Liver (tissue), 3 donors: ENCODE results near the gene PEAR1.

Source experiments
- ATF3 ChIP-seq: IDR thresholded peaks from 2 replicates; pipeline ENCODE4 v1.6.1; 2016; ENCODE audit warnings: antibody characterized with exemption
- CTCF ChIP-seq: fragments of 150-350 bp; IDR thresholded peaks from 2 replicates; pipeline ENCODE4 v1.5.1; 2017; ENCODE audit warnings: improper control_type of control experiment, low read depth, low read length; ENCODE audit not compliant: missing input control
- EGR1 ChIP-seq, 2 donors: IDR thresholded peaks; 2 replicates each; pipeline ENCODE4 v1.6.1; 2016 to 2018; ENCODE audit warnings: antibody characterized with exemption in 2 of 2, low read depth in 2 of 2
- GABPA ChIP-seq, 2 donors: IDR thresholded peaks in 1 of 2; conservative IDR thresholded peaks in 1 of 2; 2 replicates each; pipeline ENCODE4 v1.6.1; 2016; ENCODE audit warnings: antibody characterized with exemption in 2 of 2, mild to moderate bottlenecking in 1 of 2, moderate library complexity in 1 of 2
- JUND ChIP-seq, 2 donors: IDR thresholded peaks; 2 replicates each; pipeline ENCODE4 v1.6.1; 2016; ENCODE audit warnings: antibody characterized with exemption in 2 of 2
- MAX ChIP-seq: IDR thresholded peaks from 2 replicates; pipeline ENCODE4 v1.6.1; 2016; ENCODE audit warnings: antibody characterized with exemption
- RAD21 ChIP-seq, 2 donors: IDR thresholded peaks; 2 replicates each; pipeline ENCODE4 v1.6.1; 2016; ENCODE audit warnings: antibody characterized with exemption in 2 of 2, mild to moderate bottlenecking in 2 of 2
- REST ChIP-seq: IDR thresholded peaks from 2 replicates; pipeline ENCODE4 v1.6.1; 2016; ENCODE audit warnings: antibody characterized with exemption, mild to moderate bottlenecking
- RXRA ChIP-seq, 2 donors: IDR thresholded peaks; 2 replicates each; pipeline ENCODE4 v1.6.1; 2017 to 2018; ENCODE audit warnings: antibody characterized with exemption in 2 of 2, mild to moderate bottlenecking in 1 of 2
- SP1 ChIP-seq: IDR thresholded peaks from 2 replicates; pipeline ENCODE4 v1.6.1; 2018; ENCODE audit warnings: antibody characterized with exemption, mild to moderate bottlenecking
- TAF1 ChIP-seq: conservative IDR thresholded peaks from 2 replicates; pipeline ENCODE4 v1.6.1; 2016; ENCODE audit warnings: antibody characterized with exemption, mild to moderate bottlenecking
- donor health status: healthy.
- donor health status: healthy.

DNA sequence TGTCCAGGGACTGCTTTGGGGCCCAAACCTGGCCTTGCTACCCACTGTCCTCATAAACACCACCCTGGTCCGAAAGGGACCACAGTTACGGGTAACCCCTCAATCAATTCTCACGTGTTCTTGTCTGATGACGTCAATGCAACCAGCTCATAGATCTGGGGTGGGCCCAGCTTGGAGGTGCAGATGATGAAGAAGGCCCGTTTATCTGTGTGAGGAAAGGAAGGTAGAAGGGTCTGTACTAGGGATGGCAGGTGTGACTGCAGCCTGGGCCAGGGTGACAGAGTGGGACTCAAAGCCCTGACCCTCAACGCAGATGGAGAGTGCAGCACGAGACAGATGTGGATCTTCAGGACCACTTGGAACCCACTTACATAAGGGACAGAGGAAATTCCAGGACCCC is 49.1 kb downstream of the PEAR1 start:
- TF ChIP-seq CTCF, result no peak
- TF ChIP-seq RAD21 (IDR thresholded peaks at IDR 0.05), result no peak
- TF ChIP-seq EGR1 (IDR thresholded peaks at IDR 0.05; ENCODE audit: low read depth in 2 of 2), result no peak
- TF ChIP-seq MAX, result no peak
- no peak for TF ChIP-seq REST
- TF ChIP-seq SP1, result no peak
- TF ChIP-seq RXRA (IDR thresholded peaks at IDR 0.05), result no peak
- no peak for TF ChIP-seq JUND (IDR thresholded peaks at IDR 0.05)
- no peak for TF ChIP-seq GABPA (IDR thresholded peaks at IDR 0.05 in 1 of 2, conservative IDR thresholded peaks at IDR 0.05 in 1 of 2)
- TF ChIP-seq ATF3, result no peak
- no peak for TF ChIP-seq TAF1
